G401 (cell line): ENCODE results near the gene OR10G7. TPM values are rescaled to one million over a fixed set of nuclear protein-coding genes. Genes with fewer than 3 reads are reported as not detected.

Source experiments
- DNase-seq: peaks from one replicate; pipeline ENCODE4 v3.0.0-alpha.2; 2015; ENCODE audit warnings: low spot score
- in situ Hi-C: cut with HindIII; loops from 2 replicates; pipeline ENCODE4 v1.10.0; 2016; ENCODE audit warnings: low sequenced_read_pairs, mixed read lengths
- total RNA-seq: library from RNA; depleted of rRNA; stranded (reverse); fragments of >200 nt; shearing (Covaris generic); gene quantifications from 2 replicates; pipeline ENCODE4 v1.2.3, GENCODE V29; 2014; rRNA removed

Gene OR10G7
- not detected in 2 replicates for total RNA-seq

- no peak for DNase-seq
- in situ Hi-C loops: no loop called here
These were observed at the start of gene OR10G7 for GRCh38 chr11:124041254-124041653. OR10G7 (minus strand) TSS chr11:124041325; CDS start chr11:124039001, 2,324 bp downstream.

DNA sequence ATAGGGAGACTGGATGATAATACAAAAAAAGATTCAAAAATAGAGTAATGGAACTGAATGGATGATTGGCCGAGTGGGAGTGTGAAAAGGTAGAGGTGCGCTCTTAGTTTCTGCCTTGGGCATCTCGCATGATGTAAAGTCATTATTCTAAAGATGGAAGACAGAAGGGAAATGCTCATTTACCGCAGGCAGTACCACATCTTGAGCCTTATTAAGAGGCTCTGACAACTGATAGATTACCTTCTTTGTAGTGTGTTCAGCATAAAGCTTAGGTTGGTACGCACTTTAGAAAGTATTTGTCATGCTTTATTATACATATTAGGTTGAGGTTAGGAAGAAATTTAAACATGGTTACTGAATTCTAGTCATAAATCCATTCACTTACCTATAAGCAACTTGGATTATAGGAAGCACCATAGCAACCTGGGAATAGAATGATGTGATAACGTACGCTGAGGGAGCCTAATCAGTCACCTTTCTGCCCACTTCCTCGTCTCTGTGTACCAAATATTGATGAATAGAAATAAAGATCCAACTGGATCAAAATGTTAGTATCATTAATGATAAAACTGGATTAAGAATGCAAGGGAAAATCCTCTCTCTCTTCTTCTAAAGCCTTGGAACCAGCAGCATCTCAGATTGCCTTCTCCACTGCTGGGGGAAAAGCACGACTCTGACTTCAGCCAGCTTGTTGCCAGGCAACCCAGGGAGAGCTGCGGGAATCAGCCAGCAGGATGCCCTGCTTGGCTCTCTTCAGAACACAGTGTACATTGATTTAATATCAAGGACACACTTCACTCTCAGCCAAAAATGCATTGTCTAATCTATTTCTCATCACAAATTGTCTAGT is 45.1 kb upstream of the OR10G7 start:
- DNase-seq: peak; percentile 19
- in situ Hi-C loops: no loop called here

GRCh38 chr11:124085583-124085982 is 44.5 kb upstream of the OR10G7 start:
- no peak for DNase-seq
- in situ Hi-C loops: no loop called here

DNA sequence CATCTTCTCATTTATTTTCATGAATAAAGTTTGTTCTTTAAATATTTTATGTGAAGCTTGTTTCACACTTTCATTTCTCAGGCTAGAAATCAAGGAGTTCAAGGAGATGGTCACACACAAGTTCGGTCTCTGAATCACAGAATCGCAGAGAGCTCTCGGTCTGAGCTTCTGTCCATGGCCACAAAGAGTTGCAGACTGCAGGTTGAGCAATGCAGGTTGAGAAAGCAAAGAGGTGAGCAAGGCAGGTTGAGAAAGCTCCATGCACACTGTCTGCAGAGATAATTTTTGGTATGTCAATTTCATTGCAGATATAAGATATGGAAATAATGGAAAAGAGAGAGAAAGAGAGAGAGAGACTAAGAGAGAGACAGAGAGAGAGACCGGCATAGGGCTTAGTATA is 41.2 kb upstream of the OR10G7 start:
- no peak for DNase-seq
- in situ Hi-C loops: no loop called here

DNA sequence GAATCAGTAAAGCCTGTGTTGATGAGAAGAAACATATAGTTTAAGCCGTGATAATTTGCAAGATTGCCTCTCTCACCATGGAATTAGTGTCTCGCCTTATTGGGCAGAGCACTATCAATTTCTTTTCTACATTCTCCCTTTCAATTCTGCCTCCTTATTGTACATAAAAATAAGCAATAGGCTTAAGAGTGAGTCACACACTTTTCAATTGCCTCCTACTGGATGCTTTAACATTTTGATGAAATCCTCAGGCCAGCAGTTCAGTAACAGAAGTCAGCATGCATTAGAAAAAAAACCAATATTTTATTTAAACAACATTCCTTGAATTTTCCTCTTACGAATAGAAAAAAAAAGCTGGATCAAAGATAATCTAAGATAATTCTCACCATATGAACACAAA is 40.4 kb upstream of the OR10G7 start:
- in situ Hi-C loops: no loop called here
- no peak for DNase-seq

DNA sequence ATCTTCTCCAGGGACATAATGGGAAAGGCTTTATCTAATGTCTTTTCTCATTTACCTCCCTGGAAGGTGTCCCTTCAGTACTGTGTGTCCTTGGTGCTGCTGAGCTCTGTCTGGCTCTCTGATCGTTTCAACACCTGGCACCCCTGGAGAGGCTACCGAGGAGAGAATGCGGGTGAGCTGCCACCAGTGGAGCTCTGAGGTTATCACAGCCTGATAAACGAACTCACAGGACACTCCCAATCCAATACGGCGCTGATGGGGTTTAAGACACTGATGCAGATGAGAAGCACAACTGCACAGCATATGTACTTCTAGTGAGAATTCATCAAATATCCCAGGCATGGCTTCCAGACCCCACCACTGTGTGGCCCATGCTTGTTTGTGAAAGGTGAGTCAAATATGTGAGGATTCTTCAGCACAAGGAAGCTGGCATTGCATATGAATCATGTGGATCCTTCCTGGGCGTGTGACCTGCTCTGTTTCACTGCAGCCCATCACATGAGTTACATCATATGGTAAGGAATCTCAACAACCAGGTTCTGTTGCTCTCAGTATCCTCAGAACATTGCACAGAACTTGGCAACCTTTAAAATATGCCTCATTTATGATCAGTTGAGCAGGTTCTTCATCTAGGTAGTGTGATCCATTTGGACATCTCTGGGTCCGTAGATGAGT is 39.3 kb upstream of the OR10G7 start:
- no peak for DNase-seq
- in situ Hi-C loops: no loop called here

GRCh38 chr11:124079631-124080326 is 38.7 kb upstream of the OR10G7 start:
- no peak for DNase-seq
- in situ Hi-C loops: no loop called here

DNA sequence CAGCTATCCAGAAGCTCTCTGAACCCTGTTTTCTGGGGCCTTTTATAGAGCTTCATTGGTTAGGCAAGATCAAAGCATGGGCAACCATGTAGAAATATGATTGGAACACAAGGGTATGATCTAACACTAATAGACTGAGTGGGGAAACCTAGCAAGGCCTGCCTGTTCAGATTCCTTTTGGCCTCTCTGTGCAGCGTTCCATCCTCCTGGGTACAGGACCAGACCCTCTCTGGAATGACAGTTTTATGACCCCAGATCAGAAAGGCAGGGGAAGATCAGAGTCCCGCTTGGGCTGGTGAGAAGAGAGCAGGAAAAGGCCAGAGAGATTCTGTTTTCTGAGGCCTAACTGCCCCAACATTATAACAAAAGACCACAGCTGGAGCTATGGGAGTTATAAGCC is 37.5 kb upstream of the OR10G7 start:
- in situ Hi-C loops: no loop called here

DNA sequence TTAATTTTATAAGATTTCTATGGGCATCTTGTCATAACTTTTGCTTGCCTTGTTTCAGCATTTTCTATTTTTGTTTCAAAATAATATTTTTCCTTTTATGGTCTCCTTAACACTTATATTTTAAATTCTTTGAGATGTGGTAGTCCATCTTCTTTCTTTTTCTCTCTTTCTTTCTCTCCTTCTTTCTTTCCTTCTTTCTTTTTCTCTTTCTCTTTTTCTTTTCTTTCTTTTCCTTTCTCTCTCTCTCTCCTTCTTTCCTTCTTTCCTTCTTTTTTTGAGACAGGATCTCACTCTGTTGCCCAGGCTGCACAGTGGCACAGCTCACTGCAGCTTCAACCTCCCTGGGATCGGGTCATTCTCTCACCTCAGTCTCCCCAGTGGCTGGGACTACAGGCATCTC is 36.1 kb upstream of the OR10G7 start:
- DNase-seq: no peak
- in situ Hi-C loops: no loop called here

More for the DNA sequence above, 37.5 kb upstream of the OR10G7 start:
- no peak for DNase-seq

DNA sequence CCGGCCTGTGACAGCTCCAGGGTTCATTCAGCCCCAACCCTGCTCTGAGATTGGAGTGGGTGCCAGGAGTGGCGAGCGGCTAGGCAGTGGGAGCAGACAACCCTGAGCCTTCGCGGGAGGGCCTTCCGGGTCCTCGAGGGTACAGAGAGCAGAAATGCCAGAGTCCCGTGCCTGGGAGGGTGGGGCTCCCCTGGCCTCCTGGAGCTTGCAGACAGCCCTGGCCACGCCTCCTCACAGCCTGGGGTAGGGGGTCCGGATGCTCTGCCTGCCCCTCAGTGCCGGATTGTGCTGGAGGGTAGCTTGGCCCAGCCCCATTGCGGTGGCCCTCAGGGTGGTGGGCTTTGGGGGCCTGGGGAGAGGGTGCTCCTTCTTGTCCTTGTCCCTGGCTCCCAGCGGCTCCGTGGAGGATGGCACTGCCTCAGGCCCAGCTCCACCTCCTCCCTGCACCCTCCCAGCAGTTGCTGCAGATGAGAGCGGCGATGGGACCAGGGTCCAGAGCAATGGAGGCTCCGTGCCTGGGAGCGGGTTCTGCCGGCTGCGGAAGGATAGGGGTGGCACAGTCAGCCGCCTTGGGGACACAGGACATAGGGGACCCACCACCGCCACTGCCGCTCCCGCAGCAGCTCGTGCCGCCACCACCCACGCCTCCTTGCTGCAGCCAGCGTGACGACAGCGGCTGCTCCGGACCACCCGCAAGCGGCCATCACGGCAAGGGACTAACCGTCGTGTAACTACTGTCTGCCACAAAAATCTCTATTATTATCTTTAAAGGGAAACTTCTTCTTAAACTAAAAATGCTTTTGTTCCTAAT is 34.9 kb upstream of the OR10G7 start:
- DNase-seq: no peak
- in situ Hi-C loops: no loop called here

DNA sequence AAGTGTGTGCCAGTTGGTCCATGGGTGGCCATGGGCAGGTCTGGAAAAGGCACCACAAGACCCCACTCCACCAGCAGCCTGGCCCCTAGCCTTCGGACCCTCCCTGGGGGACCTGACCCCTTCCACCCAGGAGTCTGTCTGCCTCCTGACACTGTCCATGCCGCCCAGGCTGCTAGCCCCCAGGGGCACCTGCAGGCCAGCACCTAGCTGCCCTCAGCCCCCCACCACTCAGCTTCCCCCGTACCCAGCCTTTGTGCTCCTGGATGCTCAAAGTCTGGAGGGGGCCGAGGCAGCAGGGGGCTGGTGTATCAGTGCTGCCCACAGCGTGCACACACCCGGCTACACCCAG is 34.3 kb upstream of the OR10G7 start:
- DNase-seq: no peak
- in situ Hi-C loops: no loop called here

DNA sequence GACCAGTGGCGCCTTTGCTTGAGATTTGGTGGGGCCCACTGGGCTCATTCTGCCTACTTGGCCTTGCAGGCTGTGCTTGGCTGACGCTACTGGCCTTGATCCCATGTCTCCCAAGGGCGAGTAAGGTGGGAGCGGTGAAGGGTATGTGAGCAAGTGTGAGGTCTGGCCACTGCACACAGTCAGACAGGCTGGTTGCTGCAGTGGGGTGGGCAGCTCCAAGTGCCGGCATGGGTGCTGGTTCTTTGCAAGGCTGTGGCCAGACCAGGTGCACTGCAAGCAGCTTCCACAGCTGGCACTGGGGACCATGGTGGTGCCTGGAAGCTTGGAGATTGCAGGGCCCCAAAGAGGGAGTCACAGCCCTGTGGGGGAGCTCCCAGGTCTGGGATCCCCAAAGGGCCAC is 33.4 kb upstream of the OR10G7 start:
- in situ Hi-C loops: no loop called here
- no peak for DNase-seq

- DNase-seq: no peak
- in situ Hi-C loops: no loop called here
These were observed 31.0 kb upstream of the OR10G7 start for GRCh38 chr11:124072147-124072546.

- DNase-seq: no peak
- in situ Hi-C loops: no loop called here
These were observed 30.5 kb upstream of the OR10G7 start for GRCh38 chr11:124071623-124071948.

DNA sequence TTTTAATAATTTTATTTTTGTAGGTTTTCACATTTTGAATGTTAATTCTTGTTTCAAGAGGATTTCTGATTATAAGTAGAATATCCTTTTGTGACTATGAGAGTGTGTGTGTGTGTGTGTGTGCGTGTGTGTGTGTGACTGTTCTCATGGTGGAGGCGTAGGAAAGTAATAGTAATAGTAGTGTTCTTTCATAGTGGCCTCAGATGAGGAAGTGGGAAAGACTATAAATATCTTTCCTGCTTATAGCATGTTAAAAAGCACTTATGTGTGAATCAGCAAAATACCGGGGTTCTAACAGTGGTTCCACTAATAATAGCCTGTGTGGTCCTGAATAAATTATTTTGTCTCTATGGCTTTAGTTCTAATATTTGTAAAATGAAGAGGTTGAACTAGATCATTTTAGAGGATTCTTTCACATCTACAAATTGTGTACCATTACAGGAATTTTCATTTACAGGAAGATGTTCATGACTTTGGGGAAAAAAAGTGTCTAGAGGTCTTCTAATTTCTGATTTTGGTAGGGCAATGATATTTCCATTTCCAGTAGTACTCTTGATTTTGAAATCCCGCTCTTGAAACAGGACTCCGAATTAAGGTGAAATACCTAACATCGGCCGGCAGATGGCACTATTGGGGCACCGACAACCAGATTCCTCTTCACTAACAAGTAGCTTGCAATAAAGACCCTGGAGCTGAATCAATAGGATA is 29.9 kb upstream of the OR10G7 start:
- DNase-seq: peak; percentile 69
- in situ Hi-C loops: no loop called here

- in situ Hi-C loops: no loop called here
- DNase-seq: peak; percentile 9
These were observed 28.6 kb upstream of the OR10G7 start for GRCh38 chr11:124069429-124070401.

- in situ Hi-C loops: no loop called here
These were observed 27.5 kb upstream of the OR10G7 start for GRCh38 chr11:124068601-124069110.

GRCh38 chr11:124052966-124053365 is 11.8 kb upstream of the OR10G7 start:
- DNase-seq: no peak
- in situ Hi-C loops: no loop called here

More at GRCh38 chr11:124068601-124069110, 27.5 kb upstream of the OR10G7 start:
- DNase-seq: no peak
